Smooth muscle cell of the coronary artery (primary cell): Measurements from ENCODE around the gene ATXN3L. TPM values are rescaled to one million over a fixed set of nuclear protein-coding genes. Genes with fewer than 3 reads are reported as not detected.

Experiments used
- total RNA-seq: library from RNA; depleted of rRNA; stranded (reverse); fragments of >200 nt; gene quantifications from 2 replicates; pipeline ENCODE4 v1.2.3, GENCODE V29; 2014; ENCODE audit warnings: low replicate concordance

Gene ATXN3L
- not detected in 2 replicates for total RNA-seq

GRCh38 chrX:13319953-13320352 lies at the start of gene ATXN3L:
Gene ATXN3L, minus strand, starts transcription at chrX:13320053. Its CDS starts 119 bp downstream, at chrX:13319934.

Other genes with a start within 250 kb of the ATXN3L start
- gene EGFL6, start 249.5 kb upstream of the ATXN3L start, total RNA-seq, result 0.70 TPM in 1 of 2 replicates, not detected in the other